HepG2 (cell line): ENCODE measurements around the gene STIM2. TPM values are rescaled to one million over a fixed set of nuclear protein-coding genes. Genes with fewer than 3 reads are reported as not detected.

Experiments
- EED ChIP-seq: sonication (generic); formaldehyde crosslinking; IDR thresholded peaks from 2 replicates; pipeline ENCODE4 v1.5.0; 2020; ENCODE audit warnings: mild to moderate bottlenecking, missing genetic modification reagents
- ELF3 ChIP-seq: IDR thresholded peaks from 2 replicates; pipeline ENCODE4 v1.6.1; 2016; ENCODE audit warnings: missing genetic modification reagents, missing compliant biosample characterization
- KDM4B ChIP-seq: sonication (generic); formaldehyde crosslinking; IDR thresholded peaks from 2 replicates; pipeline ENCODE4 v1.4.0; 2020; ENCODE audit warnings: missing genetic modification reagents
- MTA1 ChIP-seq: sonication (generic); formaldehyde crosslinking; IDR thresholded peaks from 2 replicates; pipeline ENCODE4 v1.4.0; 2020; ENCODE audit warnings: missing genetic modification reagents, mild to moderate bottlenecking, borderline replicate concordance
- PLRG1 ChIP-seq: fragments of 450-650 bp; conservative IDR thresholded peaks from 2 replicates; pipeline ENCODE4 v1.6.1; 2016
- POLR2G ChIP-seq: fragments of 200-400 bp; formaldehyde crosslinking; IDR thresholded peaks from 2 replicates; pipeline ENCODE4 v1.6.1; 2018; ENCODE audit warnings: mild to moderate bottlenecking, low read depth, low read length, moderate library complexity
- TAF15 ChIP-seq: fragments of 200-400 bp; formaldehyde crosslinking; IDR thresholded peaks from one replicate; pipeline ENCODE4 v1.6.1; 2018; ENCODE audit warnings: mild to moderate bottlenecking, low read depth, low read length; ENCODE audit not compliant: poor library complexity, severe bottlenecking
- ZBTB8A ChIP-seq: sonication (generic); formaldehyde crosslinking; IDR thresholded peaks from 2 replicates; pipeline ENCODE4 v1.4.0; 2020; ENCODE audit warnings: mild to moderate bottlenecking, low read depth, missing genetic modification reagents, borderline replicate concordance
- ZNF253 ChIP-seq: sonication (generic); formaldehyde crosslinking; IDR thresholded peaks from 2 replicates; pipeline ENCODE4 v1.8.0; 2022; ENCODE audit warnings: mild to moderate bottlenecking, missing genetic modification reagents, borderline replicate concordance
- ZNF567 ChIP-seq: sonication (generic); formaldehyde crosslinking; IDR thresholded peaks from 2 replicates; pipeline ENCODE4 v1.8.1; 2023; ENCODE audit warnings: mild to moderate bottlenecking, missing genetic modification reagents, borderline replicate concordance
- polyA plus RNA-seq, 8 experiments: library from polyadenylated mRNA; depleted of rRNA in 3 of 8; stranded (reverse) in 7 of 8; unstranded in 1 of 8; fragments of >200 nt; fragmentation: Illumina TruSeq in 4 of 8; extraction: Trizol in 4 of 8; gene quantifications; 2 replicates each; pipeline versions ENCODE4 v1.2.1 to v1.2.3, GENCODE V29; 2011 to 2016; ENCODE audit warnings: low read depth in 4 of 8, missing spikeins in 1 of 8, mixed read lengths in 1 of 8; ENCODE audit not compliant: insufficient read depth in 1 of 8
- total RNA-seq, 5 experiments: library from RNA; depleted of rRNA; stranded (reverse); fragments of >200 nt; fragmentation: Illumina TruSeq; extraction: Trizol; gene quantifications; 2 replicates each; pipeline ENCODE4 v1.2.3, GENCODE V29; 2016; ENCODE audit warnings: low read depth in 1 of 5
- TF ChIP-seq, protein P1 (sequence below): sonication (generic); formaldehyde crosslinking; IDR thresholded peaks from 2 replicates; pipeline ENCODE4 v1.4.0; 2020; ENCODE audit warnings: missing genetic modification reagents, borderline replicate concordance
- TF ChIP-seq, protein P2 (sequence below): sonication (generic); formaldehyde crosslinking; conservative IDR thresholded peaks from 2 replicates; pipeline ENCODE4 v1.5.0; 2020; ENCODE audit warnings: missing genetic modification reagents
- TF ChIP-seq, protein P3 (sequence below): sonication (generic); formaldehyde crosslinking; IDR thresholded peaks from 2 replicates; pipeline ENCODE4 v1.5.0; 2020; ENCODE audit warnings: mild to moderate bottlenecking, missing genetic modification reagents, borderline replicate concordance
- TF ChIP-seq, protein P4 (sequence below): sonication (generic); formaldehyde crosslinking; IDR thresholded peaks from 2 replicates; pipeline ENCODE4 v1.5.0; 2020; ENCODE audit warnings: mild to moderate bottlenecking, missing genetic modification reagents

STIM2 gene
- total and polyA plus RNA-seq, 2 of the 13 experiments (the other 11 are each of a cell fraction or from before 2014, with no cell fraction given): 19.3 to 19.4 TPM

DNA sequence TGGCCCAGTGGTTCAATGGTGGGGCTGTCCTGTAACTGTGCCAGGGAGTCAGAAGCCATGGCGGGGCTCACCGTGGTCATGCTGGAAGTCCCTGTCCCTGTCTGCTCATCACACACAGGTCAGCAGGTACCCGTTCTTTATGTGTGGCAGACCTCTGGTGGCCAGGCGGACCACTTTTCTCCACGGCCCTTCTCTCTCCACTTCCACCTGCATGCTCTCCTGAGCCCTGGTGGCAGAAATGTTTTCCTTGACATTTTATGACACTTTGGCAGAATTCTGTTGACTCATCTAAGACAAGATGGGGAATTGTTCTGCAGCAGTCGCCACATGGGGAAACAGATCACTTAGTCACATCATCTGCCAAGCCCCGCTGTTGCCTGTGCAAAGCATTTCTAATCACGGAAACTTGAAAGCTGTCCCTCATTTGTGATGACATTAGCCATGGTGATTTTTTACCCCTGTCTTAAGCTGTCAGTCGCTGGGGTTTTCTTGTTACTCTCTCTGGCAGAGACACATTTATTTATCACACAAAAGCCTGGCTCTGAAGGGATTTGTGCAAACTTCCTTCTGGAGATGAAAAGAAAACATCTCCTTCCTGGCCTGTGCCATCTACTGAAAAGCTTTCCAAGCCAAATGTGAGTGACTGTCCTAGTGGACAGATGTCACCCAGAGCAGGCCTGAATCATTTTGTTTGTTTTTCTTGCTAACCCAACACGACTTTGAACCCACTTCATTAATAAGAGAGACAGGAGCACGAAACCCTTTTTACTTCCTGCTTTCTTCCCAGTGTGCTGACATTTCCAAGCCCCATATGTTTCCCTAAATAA lies 38.8 kb upstream of the STIM2 start (continued):
- TF ChIP-seq, protein P1, sequence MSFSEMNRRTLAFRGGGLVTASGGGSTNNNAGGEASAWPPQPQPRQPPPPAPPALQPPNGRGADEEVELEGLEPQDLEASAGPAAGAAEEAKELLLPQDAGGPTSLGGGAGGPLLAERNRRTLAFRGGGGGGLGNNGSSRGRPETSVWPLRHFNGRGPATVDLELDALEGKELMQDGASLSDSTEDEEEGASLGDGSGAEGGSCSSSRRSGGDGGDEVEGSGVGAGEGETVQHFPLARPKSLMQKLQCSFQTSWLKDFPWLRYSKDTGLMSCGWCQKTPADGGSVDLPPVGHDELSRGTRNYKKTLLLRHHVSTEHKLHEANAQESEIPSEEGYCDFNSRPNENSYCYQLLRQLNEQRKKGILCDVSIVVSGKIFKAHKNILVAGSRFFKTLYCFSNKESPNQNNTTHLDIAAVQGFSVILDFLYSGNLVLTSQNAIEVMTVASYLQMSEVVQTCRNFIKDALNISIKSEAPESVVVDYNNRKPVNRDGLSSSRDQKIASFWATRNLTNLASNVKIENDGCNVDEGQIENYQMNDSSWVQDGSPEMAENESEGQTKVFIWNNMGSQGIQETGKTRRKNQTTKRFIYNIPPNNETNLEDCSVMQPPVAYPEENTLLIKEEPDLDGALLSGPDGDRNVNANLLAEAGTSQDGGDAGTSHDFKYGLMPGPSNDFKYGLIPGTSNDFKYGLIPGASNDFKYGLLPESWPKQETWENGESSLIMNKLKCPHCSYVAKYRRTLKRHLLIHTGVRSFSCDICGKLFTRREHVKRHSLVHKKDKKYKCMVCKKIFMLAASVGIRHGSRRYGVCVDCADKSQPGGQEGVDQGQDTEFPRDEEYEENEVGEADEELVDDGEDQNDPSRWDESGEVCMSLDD: no peak
- peak; percentile 35; the same call in 1 of the 2 replicates for TF ChIP-seq MTA1 (CRISPR knock-in tag)
- TF ChIP-seq ZBTB8A (CRISPR knock-in tag): no peak
- TF ChIP-seq TAF15: no peak
- TF ChIP-seq ELF3: peak; percentile 100
- TF ChIP-seq ZNF253 (CRISPR knock-in tag): no peak
- TF ChIP-seq, protein P2, sequence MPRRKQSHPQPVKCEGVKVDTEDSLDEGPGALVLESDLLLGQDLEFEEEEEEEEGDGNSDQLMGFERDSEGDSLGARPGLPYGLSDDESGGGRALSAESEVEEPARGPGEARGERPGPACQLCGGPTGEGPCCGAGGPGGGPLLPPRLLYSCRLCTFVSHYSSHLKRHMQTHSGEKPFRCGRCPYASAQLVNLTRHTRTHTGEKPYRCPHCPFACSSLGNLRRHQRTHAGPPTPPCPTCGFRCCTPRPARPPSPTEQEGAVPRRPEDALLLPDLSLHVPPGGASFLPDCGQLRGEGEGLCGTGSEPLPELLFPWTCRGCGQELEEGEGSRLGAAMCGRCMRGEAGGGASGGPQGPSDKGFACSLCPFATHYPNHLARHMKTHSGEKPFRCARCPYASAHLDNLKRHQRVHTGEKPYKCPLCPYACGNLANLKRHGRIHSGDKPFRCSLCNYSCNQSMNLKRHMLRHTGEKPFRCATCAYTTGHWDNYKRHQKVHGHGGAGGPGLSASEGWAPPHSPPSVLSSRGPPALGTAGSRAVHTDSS: no peak
- TF ChIP-seq POLR2G: peak; percentile 62
- no peak for TF ChIP-seq PLRG1
- no peak for TF ChIP-seq KDM4B (CRISPR knock-in tag)
- no peak for TF ChIP-seq ZNF567 (CRISPR knock-in tag)
- no peak for TF ChIP-seq EED (CRISPR knock-in tag)
- TF ChIP-seq, protein P3, sequence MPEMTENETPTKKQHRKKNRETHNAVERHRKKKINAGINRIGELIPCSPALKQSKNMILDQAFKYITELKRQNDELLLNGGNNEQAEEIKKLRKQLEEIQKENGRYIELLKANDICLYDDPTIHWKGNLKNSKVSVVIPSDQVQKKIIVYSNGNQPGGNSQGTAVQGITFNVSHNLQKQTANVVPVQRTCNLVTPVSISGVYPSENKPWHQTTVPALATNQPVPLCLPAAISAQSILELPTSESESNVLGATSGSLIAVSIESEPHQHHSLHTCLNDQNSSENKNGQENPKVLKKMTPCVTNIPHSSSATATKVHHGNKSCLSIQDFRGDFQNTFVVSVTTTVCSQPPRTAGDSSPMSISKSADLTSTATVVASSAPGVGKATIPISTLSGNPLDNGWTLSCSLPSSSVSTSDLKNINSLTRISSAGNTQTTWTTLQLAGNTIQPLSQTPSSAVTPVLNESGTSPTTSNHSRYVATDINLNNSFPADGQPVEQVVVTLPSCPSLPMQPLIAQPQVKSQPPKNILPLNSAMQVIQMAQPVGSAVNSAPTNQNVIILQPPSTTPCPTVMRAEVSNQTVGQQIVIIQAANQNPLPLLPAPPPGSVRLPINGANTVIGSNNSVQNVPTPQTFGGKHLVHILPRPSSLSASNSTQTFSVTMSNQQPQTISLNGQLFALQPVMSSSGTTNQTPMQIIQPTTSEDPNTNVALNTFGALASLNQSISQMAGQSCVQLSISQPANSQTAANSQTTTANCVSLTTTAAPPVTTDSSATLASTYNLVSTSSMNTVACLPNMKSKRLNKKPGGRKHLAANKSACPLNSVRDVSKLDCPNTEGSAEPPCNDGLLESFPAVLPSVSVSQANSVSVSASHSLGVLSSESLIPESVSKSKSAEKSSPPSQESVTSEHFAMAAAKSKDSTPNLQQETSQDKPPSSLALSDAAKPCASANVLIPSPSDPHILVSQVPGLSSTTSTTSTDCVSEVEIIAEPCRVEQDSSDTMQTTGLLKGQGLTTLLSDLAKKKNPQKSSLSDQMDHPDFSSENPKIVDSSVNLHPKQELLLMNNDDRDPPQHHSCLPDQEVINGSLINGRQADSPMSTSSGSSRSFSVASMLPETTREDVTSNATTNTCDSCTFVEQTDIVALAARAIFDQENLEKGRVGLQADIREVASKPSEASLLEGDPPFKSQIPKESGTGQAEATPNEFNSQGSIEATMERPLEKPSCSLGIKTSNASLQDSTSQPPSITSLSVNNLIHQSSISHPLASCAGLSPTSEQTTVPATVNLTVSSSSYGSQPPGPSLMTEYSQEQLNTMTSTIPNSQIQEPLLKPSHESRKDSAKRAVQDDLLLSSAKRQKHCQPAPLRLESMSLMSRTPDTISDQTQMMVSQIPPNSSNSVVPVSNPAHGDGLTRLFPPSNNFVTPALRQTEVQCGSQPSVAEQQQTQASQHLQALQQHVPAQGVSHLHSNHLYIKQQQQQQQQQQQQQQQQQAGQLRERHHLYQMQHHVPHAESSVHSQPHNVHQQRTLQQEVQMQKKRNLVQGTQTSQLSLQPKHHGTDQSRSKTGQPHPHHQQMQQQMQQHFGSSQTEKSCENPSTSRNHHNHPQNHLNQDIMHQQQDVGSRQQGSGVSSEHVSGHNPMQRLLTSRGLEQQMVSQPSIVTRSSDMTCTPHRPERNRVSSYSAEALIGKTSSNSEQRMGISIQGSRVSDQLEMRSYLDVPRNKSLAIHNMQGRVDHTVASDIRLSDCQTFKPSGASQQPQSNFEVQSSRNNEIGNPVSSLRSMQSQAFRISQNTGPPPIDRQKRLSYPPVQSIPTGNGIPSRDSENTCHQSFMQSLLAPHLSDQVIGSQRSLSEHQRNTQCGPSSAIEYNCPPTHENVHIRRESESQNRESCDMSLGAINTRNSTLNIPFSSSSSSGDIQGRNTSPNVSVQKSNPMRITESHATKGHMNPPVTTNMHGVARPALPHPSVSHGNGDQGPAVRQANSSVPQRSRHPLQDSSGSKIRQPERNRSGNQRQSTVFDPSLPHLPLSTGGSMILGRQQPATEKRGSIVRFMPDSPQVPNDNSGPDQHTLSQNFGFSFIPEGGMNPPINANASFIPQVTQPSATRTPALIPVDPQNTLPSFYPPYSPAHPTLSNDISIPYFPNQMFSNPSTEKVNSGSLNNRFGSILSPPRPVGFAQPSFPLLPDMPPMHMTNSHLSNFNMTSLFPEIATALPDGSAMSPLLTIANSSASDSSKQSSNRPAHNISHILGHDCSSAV: no peak
- TF ChIP-seq, protein P4, sequence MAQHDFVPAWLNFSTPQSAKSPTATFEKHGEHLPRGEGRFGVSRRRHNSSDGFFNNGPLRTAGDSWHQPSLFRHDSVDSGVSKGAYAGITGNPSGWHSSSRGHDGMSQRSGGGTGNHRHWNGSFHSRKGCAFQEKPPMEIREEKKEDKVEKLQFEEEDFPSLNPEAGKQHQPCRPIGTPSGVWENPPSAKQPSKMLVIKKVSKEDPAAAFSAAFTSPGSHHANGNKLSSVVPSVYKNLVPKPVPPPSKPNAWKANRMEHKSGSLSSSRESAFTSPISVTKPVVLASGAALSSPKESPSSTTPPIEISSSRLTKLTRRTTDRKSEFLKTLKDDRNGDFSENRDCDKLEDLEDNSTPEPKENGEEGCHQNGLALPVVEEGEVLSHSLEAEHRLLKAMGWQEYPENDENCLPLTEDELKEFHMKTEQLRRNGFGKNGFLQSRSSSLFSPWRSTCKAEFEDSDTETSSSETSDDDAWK (CRISPR knock-in tag): no peak
